Measurements from ENCODE around the gene HOXB8.

Gene HOXB8

DNA sequence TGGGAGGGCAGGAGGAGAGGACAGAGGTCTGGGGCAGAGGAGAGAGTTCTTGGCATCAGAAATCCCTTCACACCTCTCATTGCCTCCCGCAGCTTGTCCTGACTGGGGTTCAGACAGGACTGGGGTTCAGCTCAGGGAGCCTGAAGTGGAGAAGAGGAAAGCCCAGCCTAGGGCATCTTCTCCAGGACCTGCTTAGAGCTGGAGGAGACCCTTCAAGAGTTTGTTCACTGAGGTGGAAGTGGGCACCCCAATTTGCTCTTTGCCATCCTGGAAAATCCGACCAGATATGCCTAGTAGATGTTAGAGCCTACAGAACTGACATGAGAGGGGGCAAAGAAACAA lies 27.0 kb downstream of the HOXB8 start:
- TF ChIP-seq CTCF (IDR thresholded peaks at IDR 0.05; ENCODE audit: insufficient read depth, low read length, poor library complexity, severe bottlenecking), result no peak
- no peak overlapping the region for H3K4me3 ChIP-seq (replicated peaks; ENCODE audit: low read depth, low read length)
- H3K27me3 ChIP-seq (replicated peaks; ENCODE audit: control insufficient read depth, insufficient read depth, low read length), result no peaks in the 10 kb centered on the region
- DNase-seq (ENCODE audit: extremely low read depth, insufficient read length), result no peak
- H3K36me3 ChIP-seq (ENCODE audit: control insufficient read depth, insufficient read depth, low read length), result no peaks in the 10 kb centered on the region

GRCh38 chr17:48587276-48588073 lies 27.6 kb downstream of the HOXB8 start:
- Histone ChIP-seq H3K36me3 (ENCODE audit: control insufficient read depth, insufficient read depth, low read length) (no peaks in the 10 kb centered on the region), H3K27me3 (replicated peaks; ENCODE audit: control insufficient read depth, insufficient read depth, low read length) (no peaks in the 10 kb centered on the region), H3K4me3 (replicated peaks; ENCODE audit: low read depth, low read length) (no peak overlapping the region)
- DNase-seq (ENCODE audit: extremely low read depth, insufficient read length), result no peak
- TF ChIP-seq CTCF (IDR thresholded peaks at IDR 0.05; ENCODE audit: insufficient read depth, low read length, poor library complexity, severe bottlenecking), result no peak

DNA sequence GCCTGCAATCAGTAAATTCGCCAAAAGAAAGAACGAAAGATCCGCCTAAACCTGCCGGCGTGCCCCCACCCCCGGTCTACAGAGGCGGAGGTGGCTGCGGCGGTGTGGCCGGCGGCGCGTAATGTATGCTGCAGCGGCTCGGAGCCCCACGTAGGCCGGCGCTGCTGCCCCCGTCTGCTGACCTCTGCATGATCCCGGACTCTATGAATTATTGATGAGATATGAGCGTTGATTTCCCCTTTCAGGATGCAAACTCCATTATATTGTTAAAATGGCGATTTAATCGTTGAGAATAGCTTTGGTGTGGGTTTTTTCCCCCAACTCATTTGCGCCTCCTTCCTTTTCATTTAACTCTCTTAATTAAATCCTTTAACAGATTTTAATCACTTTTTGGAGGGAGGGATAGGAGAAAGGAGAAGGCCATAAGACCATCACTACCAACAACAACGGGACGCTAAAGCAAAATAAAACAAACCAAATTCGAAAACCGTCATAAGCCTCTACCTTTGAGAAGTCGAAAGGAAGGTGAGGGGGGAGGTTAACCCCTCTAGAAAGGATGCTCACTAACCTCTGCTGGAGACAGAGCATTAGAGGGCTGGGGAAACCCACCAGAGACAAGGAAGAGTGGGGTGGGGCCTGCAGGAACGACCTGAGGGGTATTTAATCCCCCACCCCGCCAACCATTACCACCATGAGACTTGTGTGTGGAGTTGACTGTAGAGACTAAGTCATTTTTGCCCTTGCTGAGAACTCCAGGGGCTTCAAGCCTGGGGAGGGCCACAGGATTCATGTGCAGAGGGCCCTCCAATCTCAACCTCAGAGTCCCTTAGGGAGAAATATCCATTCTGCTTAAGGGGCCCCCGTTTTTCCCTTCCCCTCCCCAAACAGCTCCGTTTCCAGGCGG lies 28.5 kb downstream of the HOXB8 start:
- Histone ChIP-seq H3K4me3 (replicated peaks; ENCODE audit: low read depth, low read length) (peak overlapping the region; percentile 65), H3K27me3 (replicated peaks; ENCODE audit: control insufficient read depth, insufficient read depth, low read length) (no peaks in the 10 kb centered on the region), H3K36me3 (ENCODE audit: control insufficient read depth, insufficient read depth, low read length) (no peaks in the 10 kb centered on the region)
- no peak for TF ChIP-seq CTCF (IDR thresholded peaks at IDR 0.05; ENCODE audit: insufficient read depth, low read length, poor library complexity, severe bottlenecking)
- no peak for DNase-seq (ENCODE audit: extremely low read depth, insufficient read length)

GRCh38 chr17:48584223-48584741 lies 30.8 kb downstream of the HOXB8 start:
- no peaks in the 10 kb centered on the region for H3K27me3 ChIP-seq (replicated peaks; ENCODE audit: control insufficient read depth, insufficient read depth, low read length)
- no peaks in the 10 kb centered on the region for H3K36me3 ChIP-seq (ENCODE audit: control insufficient read depth, insufficient read depth, low read length)
- no peak for TF ChIP-seq CTCF (IDR thresholded peaks at IDR 0.05; ENCODE audit: insufficient read depth, low read length, poor library complexity, severe bottlenecking)
- no peak overlapping the region for H3K4me3 ChIP-seq (replicated peaks; ENCODE audit: low read depth, low read length)
- DNase-seq (ENCODE audit: extremely low read depth, insufficient read length), result no peak

DNA sequence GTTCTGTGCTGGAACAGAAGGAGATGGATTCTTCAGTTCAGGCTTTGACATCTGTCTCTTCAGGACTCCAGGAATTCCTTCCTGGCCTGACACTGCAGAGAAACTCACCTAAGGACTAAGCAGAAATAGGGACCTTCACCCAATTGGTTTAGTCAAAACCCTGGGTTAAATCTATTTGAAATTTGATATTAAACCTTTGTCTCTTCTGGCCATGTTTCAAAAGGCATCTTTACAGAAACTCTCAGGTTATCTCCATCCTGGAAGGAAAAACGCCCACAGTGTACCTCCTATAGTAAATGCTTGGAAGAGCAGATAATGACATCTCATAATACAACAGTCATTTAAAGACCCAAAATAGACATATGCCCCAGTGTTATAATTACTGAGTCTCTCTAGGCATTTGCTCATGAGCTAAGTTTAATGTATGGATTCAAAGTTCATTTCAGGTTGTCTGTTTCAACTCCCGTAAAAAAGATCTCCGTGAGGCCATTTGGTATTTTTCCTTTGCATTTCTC lies 31.3 kb downstream of the HOXB8 start:
- no peak overlapping the region for H3K4me3 ChIP-seq (replicated peaks; ENCODE audit: low read depth, low read length)
- no peak for DNase-seq (ENCODE audit: extremely low read depth, insufficient read length)
- no peaks in the 10 kb centered on the region for H3K27me3 ChIP-seq (replicated peaks; ENCODE audit: control insufficient read depth, insufficient read depth, low read length)
- TF ChIP-seq CTCF (IDR thresholded peaks at IDR 0.05; ENCODE audit: insufficient read depth, low read length, poor library complexity, severe bottlenecking), result no peak
- no peaks in the 10 kb centered on the region for H3K36me3 ChIP-seq (ENCODE audit: control insufficient read depth, insufficient read depth, low read length)
